HG03060 (cell line): ENCODE results near the gene ACSL1.
"Not testable (repeated sequence)": the region's sequence is repeated elsewhere in the genome, so short reads cannot be mapped to it uniquely, and the experiment has no call there.

Source experiments
- ATAC-seq: cut with Tn5 transposase; IDR thresholded peaks from one replicate; pipeline ENCODE4 v1.9.1; 2021; ENCODE audit warnings: low read depth, moderate number of reproducible peaks; ENCODE audit not compliant: unreplicated experiment

The ACSL1 gene

DNA sequence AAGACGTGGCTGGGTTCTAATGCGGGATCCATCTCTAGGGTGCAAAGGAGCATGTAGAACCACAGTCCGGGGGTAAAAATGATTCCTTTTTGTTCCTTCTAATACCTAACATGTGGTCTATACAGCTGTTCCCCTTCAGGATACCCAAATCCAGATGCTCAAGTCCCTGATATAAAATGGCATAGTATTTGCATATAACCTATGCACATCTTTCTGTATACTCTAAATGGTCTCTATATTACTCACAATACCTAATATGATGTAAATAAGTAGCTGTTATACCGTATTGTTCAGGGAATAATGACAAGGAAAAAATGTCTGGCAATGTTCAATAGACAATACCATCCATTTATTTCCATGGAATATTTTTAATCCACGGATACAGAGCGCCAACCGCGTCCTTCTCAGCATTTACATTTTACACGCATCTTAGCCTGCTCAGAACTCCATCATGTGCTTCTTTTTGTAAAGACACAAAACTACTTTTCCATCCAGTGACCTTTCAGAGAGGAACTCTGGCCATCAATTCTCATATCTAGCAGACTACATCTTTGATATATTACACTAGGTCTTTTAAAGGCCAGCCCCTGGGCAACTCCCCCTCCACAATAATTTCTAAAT is 31.9 kb downstream of the ACSL1 start:
- ATAC-seq = no peak

DNA sequence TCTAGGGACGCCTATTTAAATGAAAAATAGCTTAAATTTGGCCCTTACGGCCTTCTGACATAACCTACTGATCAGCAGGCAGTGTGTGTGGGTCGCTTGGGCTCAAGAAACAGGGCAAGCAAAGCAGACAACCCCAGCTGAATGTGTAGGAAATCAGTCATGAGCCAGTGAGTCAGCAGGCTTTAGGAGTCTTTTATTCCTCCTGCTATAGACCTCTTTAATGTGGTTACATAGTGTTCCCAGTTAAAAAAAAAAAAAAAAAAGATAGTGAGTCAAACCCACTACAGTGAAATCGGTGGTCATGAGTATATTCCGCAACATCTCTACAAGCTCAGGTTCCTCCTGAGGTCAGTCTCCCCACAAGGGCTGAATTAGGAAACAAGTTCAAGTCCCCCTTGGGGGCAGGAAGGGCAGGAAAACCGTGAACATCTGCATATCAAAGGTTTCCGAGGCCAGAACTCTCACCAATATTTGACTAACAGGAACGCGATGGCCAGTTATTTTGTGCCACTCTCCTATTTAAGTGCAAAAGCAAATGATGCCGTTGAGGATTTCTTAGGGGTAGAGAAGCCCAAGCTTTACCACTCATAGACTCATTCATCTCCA is 32.7 kb downstream of the ACSL1 start:
- ATAC-seq = no peak

DNA sequence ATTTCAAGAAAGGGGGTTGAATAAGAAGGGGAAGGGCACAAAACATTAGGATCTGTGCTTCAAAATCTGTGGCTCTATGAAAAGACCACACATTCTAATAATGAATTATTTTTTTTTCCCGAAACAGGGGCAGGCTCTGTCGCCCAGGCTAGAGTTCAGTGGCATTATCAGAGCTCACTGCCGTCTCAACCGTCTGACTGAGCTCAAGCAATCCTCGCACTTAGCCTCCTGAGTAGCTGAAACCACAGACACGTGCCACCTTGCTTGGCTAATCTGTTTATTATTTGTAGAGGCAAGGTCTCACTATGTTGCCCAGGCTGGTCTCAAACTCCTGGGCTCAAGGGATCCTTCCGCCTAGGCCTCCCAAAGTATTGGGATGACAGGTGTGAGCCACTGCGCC is 33.4 kb downstream of the ACSL1 start:
- ATAC-seq = no peak

DNA sequence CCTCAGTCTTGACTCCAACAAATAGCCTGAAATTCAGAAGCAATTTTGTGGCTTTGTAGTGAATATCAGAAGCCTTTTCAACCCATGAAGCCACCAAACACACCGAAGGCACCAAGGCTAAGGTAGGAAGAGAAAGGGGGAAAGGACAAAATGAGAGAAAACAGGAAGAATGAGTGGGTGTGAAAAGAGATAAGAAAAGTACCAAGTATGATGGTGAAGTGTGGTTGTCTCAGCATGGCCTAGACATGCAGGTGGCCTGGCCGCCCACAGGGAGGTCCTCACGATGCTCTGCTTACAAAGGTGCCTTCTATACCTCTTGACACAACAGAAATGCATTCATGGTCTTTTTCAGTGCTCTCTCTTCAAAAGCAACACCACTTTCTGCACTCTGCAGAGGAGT is 34.9 kb downstream of the ACSL1 start:
- no peak for ATAC-seq

DNA sequence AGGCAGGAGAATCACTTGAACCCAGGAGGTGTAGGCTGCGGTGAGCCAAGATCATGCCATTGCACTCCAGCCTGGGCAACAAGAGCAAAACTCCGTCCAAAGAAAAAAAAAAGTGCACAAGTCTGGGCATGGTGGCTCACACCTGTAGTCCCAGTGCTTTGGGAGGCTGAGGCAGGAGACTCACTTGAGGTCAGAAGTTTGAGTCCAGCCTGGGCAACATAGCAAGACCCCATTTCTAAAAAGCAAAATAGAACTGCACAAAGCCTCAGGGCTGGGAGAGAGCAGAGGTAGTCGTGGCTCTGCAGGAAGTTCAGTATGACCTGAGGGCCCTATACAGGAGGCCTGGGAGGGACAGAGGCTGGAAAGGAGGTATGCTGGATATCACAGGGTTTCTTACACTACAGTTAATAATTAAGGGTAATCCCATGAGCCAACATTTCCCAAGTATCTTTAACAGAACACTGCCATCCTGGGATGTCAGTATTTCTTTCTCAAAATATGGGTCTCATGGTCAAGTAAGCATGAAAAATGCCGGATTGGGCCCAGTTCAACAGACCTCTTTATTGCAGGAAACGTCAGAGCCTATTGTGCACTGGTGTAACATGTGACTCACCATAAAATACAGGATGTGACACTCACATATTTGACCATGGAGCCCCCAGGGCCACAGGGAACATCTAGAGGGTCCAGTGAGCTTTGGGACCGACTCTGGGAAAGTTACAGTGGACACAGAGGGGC is 37.8 kb downstream of the ACSL1 start:
- ATAC-seq = no peak

DNA sequence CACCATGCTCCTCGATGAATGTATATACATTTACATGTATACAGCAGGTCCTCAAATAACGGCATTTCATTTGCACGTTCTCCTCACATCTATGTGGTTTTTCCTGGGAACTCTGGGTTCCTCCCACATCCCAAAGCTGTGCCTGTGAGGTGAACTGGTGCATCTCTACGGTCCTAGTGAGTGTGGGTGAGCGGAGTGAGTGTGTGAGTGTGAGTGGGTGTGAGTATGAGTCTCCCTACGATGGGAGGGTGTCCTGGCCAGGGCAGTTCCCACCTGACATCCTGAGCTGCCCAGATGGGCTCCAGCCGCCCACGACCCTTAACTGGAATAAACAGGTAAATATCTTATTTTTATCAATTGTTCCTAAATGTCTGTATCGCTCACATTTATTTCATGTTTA is 40.0 kb downstream of the ACSL1 start:
- ATAC-seq = no peak

DNA sequence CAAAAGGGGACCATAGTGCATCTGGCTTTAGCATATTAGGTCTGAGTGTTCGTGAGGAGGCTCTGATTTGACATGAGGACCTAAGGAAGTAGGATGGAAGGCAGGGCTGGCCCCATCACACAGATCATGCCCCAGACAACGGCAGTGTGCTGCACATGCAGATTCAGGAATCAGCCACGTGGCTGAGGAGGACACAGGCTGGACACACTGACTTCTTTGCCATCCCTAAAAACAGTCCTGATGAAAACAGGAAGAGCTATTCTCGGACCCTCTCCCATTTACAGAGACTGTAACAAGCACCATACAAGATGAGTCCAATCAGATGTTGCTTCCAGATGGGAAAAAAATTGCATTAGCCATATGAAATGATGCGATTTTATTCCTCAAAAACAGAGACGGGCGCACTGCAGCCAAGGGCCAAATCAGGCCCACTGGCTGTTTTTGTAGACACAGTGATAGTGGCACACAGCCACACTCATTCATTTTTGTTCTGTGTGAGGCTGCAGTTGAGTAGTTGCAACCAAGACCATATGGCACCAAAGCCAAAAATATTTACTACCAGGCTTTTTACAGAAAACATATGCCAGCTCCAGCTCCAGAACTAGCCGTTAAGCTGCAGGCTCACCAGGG is 41.0 kb downstream of the ACSL1 start:
- no peak for ATAC-seq

DNA sequence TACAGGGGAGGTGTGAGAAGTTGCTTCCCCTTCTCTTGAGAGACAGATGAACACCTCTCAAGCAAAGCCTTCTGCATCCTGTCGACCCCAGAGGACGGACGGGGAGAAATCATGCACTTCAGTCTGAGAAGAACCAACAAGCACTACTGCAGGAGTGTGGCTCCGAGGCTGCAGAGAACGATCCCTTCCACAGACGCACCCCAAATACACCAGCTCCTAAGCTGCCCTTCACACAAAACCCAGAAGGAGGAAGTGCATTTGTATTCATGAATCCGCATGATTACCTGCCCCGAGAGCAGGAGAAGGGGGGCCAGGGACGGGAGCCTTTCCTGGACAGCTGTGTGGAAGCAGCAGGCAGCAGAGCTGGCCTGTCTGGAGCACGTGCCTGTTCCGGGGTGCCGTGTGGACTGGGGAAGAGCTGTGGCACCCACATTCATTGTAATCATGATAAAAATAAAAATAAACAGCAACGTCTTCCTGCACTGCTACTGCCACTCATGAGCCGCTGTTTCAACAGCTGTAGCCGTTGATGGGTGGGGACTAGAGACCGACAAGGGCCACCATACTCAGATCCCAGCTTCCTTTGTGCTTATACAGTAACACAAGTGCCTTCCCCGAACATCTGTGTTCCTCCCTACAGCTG is 42.9 kb downstream of the ACSL1 start:
- no peak for ATAC-seq

DNA sequence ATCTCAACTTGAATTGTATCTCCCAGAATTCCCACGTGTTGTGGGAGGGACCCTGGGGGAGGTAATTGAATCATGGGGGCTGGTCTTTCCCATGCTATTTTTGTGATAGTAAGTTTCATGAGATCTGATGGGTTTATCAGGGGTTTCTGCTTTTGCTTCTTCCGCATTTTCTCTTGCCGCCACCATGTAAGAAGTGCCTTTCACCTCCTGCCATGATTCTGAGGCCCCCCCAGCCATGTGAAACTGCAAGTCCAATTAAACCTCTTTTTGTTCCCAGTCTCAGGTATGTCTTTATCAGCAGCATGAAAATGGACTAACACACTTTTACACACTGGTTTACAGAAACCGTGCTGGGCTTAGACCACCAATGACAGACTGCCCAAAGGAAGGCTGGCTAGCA is 46.6 kb downstream of the ACSL1 start:
- ATAC-seq = not testable (repeated sequence)

DNA sequence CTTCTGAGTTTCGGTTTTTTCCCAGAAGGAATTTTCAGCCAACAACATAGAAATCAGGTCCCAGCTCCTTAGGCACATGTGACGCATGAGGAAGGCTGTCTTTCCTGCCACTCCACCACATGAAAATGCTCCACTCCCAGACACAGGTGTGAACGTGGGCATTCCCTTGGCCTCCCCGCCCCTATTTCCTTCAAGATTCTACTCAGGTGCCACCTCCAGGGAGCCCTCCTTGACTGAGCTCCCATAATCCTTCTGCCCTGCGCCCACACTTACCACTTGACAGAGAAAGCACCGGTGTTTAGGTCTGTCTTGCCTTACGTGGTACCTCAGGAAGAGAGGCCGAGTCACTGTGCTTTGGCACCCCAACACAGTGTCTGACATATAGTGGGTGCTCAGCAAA is 47.4 kb downstream of the ACSL1 start:
- no peak for ATAC-seq

DNA sequence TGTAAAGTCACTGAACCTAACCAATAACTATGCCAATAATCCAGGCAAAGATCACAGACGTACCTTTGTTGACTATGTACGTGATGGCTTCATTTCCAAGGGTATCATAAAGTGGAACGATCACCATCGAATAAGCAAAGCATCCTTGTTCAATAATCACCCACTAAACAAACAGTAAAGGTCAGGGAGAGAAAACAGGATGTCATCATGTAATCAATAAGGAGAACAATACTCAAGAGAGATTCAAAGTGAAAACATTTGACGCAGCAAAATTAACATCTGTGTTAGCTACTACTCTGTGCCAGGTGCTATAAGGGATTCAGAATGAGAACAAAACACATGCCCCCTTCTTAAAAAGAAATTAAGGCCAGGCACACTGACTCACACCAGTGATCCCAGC is 48.9 kb downstream of the ACSL1 start:
- no peak for ATAC-seq

DNA sequence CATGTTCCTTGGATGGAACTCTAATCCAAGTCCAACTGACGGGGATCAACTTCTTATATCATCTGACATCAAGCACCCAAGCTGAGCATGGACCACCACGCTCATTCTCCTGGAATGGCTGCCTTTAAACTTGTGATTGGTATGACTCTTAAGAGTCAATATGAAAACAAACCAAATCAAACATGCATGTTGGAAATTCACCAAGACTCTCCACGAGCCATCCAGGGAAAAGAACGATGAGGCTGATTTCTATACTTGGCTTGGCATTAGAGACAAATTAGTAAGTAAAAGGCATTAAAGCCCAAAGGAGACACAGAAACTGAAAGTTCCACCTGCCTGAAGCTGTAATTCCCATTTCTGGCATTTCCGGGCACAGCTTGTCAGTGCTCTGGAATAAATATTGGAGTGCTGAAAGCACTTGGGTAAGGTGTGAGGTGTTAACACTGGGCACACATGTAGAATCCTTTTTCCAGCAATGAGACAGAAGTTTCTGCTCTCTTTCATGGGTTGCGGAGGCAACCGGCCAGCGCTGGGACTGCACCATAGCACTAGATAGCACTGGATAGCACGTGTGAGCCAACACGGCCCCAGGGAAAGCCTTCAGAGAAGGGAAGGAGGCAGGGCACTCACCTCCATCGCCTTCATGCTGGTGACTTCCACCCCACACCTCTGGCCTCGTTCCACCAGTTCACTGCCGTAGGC is 49.8 kb downstream of the ACSL1 start:
- ATAC-seq = no peak

DNA sequence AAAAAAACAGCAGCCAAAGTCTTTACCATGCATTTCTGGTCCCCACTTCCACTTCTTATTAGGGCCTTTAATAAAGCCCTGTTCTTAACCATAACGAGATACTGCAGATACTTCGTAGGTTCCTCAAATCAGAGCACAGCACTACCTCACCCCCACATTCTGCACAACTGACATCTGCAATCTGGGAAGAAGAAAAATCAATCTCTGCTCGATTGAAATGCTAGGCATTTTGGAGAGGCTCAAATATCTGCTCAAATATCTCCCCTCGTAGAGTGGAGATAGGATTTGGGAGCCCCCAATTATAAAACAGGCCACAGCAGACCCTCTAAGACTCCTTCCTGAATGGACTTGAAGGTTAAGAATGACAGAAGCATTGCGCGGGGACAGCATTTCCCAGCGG is 51.6 kb downstream of the ACSL1 start:
- no peak for ATAC-seq

DNA sequence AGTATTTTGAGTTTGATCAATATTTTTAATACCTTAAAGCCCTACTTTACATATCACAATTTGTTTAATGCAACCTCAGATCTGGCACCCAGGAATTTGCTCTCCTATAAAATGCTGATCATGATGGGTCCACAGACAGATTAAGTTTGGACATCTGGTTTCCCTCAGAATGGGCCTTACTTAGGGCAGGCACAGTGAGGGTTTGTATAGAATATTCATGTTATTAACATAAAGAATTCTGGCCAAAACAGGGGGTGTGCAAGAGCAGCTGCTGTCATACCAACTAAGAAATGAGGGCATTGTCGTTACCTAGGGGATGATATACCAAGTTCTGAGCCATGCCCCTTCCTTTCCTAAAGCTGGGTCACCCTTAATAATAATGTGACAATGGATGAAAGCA is 54.4 kb downstream of the ACSL1 start:
- ATAC-seq = no peak

DNA sequence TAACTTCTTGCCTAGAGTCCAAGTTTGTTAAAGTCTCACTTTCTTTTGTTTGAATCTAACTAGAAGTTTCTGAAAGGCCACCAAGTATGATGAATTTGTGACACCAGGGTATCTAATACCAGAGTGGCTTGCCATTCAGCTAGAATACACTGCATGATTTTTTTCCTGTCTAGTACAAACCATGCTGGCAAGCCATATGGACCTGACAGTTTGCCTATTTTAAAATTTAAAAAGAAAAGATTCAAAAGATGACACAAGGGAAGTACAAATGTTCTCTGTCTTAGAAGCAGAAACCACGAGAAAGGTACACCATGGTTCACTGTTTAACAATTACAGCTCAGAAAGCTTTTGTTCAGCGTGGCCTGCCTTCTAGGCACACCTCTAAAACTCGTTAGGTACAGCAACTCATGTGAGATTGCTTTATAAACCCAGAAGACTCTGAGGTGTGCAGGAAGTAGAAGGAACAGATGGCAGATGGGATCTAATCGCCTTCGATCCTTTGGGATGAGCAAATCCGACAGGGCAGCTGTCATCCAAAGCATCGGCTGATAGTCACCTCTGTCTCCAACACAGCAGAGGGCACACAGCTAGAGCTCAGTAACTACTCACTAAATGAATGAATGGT is 56.5 kb downstream of the ACSL1 start:
- no peak for ATAC-seq

DNA sequence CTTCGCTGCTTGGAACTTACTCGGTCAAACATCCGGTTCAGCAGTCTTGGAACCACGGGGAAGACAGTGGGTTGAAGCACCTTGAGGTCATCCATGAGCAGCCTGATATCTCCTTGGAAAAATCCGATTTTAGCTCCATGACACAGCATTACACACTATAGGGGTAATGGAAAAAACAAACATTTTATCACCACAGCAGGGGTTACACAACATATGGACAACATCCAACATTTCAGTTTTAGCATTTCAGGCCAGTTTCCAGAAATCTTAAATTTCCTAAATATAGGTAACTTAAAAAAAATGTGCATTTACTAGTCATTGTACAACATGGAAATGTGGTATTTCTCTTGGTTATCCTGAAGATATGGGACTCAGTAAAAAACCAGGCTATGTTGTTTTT is 57.5 kb downstream of the ACSL1 start:
- ATAC-seq = no peak

DNA sequence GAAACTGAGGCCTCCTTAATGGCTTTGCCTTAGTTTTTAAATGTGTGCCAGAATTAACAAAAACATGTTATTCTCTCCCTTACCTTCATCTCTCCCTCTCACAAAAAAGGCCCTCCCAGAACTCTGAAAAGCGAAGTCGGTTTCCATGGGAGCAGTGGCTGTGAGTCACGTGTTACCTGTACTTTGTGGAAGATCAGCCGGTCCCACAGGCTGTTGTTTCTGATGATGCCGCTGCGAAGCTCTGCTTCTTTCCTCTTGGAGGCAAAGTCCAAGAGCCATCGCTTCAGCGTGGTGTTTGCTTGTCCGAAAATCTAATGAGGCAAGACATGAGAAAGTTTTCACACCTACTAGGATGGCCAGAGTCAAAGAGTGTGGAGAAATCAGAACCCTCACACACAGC is 59.3 kb downstream of the ACSL1 start:
- no peak for ATAC-seq

DNA sequence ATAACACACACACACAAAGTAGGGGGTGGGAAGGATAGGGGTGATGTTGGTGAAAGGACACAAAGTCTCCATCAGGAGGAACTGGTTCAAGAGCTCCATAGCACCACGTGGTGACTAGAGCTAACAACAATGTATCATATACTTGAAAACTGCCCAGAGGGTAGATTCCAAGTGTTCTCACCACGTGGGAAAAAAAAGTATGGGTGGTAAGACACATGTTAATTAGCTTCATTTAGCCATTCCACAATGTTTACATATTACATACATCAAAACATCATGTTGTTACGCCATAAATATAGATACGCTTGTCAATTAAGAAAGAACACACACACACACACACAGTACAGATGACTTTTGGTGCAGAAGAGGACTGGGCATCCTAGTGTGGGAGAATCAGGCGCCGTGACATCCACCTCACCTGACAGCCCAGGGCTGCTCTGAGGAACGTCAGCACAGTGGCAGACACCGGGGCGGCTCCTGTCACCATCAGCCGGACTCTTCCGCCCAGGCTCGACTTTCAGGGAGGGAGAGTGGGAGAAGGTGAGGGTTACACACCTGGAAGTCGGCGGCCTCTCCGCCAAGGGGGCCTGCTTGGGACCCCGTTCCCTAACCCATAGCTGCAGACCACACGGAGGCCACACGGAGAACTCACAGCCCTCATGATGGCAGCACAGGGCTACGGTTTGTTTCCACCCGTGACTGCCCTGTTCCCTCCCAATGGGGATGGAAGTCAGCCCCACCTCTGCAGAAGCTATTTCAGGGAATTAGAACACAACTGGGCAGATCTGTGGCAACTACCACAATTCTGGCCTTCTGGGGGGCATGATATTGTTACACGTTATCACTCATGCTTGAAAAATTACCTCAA is 60.1 kb downstream of the ACSL1 start:
- no peak for ATAC-seq

DNA sequence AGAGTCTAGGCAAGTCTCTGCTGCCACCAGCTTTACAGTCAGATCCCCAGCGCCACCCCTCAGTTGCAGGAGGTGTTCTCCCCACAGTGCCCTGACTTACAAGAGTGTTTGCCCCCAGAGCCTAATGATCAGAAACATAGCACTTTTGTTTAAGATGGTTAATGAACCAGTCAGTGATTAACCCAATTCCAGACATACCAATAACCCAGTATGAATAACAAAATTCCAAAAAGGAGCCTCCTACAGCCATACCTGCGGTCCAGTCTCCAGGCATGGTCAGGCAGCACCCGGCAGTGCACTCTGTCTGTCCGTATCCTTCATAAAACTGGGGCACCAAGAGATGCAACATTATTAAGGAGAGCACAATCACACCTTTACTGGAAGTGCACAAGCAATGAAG is 61.2 kb downstream of the ACSL1 start:
- no peak for ATAC-seq
